C1 segment of cervical spinal cord (tissue), 14 donors: ENCODE measurements around the gene NBPF3.

ENCODE experiments used
- DNase-seq, 14 donors: peaks; one replicate each; lab custom pipeline; 2025; lab: John Stamatoyannopoulos, UW

The NBPF3 gene

DNA sequence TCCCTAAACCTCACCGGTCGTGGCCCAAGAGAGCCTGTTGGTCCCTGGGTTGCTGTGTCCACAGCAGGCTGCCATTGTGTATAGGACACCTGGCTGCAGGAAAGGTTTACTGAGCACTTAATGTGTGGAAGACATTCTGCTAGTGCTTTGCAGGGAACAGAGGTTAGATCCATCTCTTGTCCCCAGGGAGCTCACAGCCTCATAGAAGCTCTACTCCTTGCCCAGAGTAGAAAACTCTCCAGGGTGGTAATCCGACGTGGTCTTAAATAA is 52.4 kb downstream of the NBPF3 start:
- no peak for DNase-seq

DNA sequence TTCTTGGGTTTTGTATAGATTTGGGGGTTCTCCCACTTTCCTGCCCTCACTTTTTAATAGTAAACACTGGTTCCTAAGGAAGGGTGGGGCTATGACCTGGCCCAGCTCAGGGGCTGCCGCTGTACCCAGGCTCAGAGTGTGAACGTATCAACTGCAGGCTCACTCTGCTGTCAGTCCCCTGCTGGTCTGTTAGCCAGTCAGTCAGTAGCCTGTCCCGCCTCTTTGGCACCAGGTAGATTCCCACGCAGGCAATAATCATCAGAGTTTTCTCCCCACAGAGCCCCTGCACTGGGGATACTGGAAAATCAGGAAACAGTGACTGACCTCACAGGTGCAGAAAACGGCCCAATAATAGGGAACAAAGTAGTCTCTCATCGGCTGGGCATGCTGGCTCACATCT is 54.3 kb downstream of the NBPF3 start:
- no peak for DNase-seq

DNA sequence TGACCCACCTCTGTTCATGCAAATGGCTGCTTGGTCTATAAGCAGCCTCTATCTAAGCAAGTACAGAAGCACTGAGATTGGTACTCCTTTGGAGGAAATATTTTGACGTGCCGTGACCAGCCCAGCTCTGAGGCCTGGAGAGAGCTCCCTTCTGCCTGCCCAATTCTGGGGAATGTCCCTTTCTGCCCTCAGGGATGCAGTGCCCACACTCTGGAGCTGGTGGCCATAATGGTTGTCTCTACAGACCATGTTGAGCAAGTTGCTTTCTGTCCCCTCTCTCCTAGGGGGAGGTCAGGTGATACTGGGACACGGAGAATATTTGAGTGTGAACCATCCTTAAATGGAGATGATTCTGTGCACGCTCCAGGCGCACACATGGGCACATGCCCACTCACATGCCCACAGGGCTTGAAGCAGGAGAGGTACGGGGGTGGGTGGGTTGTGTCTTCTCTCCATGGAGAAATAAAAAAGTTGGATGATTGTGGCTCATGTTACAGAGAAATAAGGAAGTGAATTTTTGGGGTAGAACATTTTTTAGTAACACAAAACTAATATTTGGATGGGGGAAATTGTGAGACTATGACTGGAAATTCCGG is 55.4 kb downstream of the NBPF3 start:
- DNase-seq, result no peak

DNA sequence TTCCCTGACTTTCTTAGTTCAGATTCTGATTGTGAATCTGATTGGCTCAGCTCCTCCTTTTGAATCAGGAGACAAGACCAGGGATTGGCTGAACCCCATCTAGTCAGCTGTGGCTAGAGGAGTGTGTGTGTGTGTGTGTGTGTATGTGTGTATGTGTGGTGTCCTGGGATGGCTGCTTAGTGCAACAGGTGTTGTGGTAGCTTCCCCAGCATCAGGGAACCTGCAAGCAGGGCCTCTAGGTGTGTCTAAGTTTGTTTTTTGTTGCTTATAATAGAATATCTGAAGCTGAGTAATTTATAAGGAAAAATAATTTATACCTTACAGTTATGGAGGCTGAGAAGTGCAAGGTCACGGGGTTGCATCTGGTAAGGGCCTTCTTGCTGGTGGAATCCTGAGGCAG is 56.1 kb downstream of the NBPF3 start:
- DNase-seq, result no peak

DNA sequence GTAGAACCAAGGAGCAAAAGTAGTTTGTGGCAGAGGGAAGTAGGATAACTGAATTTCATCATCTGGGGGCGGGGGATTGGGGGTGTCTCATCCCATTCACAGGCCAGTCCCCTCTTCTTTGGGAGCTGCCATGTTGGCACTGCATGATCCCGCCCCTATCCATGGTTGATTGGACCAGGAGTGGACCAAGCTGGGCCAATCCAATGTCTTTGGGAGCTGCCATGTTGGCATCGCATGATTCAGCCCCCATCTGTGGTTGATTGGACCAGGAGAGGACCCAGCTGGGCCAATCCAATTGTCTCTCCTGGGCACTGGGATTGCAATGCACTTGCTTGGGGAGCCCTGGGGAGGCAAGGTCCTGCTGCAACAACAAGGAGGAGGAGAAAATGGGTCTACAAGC is 56.9 kb downstream of the NBPF3 start:
- DNase-seq, result no peak

DNA sequence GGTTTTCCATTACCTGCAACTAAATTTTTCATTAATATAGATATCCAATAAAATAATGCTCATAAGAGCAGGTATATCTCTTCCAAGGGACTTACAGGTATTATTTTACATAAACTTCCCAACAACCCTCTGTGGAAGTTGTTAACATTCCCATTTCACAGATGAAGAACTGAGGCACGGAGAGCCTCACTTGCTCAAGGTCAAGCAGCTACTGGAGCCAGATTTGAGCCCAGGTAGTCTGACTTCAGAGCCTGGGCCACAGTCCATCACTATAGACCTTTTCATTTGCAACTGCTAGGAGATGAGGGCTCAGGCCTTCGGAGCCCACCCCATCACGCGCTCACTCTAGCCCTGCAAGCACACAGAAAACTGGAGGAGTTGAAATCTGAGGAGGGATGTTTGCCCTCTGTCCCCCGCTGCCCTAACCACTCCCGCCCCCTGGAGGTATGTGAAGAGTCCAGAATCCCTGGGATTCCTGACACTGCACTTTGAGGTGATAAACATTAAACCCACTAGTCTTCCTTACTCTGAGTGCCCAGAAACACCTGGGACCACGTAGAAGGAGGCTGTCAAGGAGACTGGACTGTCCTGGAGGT is 57.6 kb downstream of the NBPF3 start:
- DNase-seq, result no peak

DNA sequence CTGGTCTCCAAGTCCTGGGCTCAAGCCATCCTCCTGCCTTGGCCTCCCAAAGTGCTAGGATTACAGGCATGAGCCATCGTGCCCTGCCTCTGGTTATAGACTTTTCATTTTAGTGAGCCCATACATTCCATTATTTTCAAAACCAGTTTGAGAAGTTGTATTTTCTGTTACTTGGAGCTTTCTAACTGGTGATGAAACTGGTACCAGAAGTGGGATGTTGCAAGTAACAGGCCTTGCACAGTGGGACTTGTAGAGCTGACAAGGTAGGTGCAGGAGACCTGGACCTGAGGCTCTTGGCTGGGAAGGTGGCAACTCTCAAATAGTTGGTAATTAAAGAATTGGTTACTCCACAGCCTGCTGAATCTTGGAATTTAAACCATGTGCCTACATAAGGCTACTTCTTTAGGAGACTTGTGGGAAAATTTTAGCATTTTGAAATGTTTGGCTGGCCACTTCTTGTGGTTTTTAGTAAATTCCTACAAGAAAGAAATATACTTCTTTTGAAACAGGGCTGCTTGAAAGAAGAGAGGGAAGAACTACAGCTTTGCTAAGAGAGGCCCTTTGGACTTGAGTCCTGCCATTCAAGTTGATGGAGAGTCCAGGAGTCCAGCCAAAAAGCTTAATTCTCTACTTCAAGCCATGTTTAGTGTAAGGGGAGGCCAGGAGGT is 59.5 kb downstream of the NBPF3 start:
- no peak for DNase-seq

DNA sequence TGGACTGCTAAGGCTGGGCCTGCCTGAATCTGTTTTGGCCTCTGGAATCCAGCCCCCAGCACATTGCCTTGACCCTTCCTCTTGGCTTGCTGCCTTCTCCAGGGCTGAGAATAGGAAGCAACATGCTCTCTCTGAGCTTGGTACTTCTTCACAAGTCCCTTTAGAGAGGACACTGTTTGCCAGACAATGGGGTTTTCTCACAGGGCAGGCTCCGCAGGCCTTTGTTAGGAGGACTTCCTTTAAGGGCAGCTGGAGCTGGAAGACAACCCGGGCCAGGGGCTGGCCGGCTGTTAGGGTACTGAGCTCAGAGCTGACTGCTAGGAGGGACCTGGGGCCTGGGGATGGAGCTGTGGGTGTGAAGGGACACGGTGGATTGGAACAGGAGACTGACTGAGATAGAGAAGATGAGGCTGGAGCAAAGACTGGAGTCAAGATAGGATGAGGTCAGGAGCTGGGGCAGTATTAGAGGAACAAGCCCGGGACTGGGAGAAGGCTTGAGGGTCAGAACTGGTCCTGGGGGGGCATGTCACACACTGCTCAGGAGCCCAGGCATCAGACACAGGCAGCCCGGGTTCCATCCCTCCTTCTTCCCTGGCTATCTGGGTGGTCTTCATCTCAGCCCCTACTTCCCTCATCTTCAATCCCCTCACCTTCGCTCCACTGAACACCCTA is 63.9 kb downstream of the NBPF3 start:
- peak in 4 of 14 donors; percentile 3 to 39 (median 22) for DNase-seq

DNA sequence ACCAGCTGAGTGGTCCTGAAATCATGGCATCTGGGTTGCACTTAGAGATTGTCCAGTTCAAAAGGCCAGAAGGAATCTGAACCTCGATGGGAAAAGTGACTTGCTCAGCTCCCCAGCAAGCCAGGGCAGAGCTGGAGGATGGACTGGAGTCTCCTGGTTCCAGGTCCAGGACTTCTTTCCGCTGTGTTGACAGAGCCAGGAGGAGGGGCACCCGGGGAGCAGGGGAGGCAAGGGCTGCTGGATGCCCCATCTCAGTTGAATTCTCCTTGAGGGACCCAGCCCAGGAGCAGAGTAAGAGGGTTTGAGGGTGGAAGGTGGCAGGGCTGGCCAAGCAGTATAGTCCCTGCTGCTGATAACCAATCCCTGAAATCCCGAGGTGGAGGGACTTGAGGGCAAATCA is 66.9 kb downstream of the NBPF3 start:
- no peak for DNase-seq

DNA sequence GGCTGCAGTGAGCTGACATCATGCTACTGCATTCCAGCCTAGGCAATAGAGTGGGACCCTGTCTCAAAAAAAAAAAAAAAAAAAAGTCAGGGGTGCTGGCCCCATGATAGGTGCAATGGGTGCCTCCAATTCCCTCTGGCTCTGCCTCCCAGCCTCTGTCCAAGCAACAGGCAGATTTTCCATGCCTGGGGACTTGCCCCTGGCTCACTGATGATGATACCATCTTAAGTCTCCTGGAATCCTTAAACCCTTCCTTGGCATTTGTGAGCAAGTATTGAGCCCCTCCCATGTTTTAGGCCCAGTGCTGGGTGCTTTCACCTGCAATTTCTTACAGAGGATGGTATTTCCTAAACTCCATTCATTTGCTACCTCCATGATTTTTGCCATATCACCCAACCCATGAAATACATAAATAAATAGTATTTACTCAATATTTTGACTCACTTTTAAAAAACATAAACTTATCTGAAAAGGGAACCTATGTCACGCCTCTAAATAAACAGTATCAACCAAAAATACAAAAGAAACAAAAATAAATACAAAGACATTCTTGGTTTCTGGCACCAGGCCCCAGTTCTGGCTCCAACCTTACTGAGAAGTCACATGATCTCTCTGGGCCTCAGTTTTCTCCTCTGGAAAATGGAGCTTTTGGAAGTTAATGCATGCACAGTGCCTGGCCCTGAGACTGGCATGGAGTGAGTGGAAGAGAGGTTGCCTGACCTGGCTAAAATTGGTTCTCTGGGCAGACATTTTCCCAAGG is 67.8 kb downstream of the NBPF3 start:
- DNase-seq, result no peak

DNA sequence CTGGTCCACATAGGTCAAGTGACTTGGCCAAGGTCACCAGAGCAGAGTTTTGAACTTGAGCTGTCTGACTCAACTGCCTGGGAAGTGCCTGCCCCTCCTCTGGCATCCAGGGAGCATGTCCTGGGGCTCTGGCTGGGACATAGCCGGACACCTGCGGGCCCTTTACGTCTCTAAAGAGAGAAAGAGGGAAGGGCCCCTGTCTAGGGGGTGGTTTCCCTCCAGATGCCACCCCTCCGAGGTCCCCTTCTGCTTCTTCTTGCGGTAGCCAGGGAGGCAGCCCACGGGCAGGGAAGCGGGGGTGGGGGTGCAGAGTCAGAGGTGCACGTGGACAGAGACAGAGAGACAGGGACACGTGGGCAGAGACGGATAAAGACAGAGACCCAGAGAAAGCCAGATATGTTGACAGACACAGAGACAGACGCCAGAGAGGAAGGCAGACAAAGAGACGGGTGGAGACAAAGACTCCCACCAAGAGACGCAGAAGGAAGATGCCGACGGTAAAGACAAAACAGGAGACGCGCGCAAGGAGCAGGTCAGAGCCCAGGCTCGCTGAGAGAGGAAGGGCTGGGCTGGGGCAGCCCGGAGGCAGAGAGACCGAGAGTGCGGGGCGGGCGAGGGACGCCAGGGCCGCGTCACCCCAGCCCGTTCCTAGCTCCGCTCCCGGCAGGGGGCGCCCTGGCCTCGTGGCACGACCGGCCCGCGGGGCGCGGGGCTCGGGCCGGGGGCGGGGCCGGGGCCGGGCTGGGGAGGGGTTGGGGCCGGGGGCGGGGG is 68.8 kb downstream of the NBPF3 start:
- peak in 7 of 14 donors; percentile 4 to 57 (median 9) for DNase-seq

DNA sequence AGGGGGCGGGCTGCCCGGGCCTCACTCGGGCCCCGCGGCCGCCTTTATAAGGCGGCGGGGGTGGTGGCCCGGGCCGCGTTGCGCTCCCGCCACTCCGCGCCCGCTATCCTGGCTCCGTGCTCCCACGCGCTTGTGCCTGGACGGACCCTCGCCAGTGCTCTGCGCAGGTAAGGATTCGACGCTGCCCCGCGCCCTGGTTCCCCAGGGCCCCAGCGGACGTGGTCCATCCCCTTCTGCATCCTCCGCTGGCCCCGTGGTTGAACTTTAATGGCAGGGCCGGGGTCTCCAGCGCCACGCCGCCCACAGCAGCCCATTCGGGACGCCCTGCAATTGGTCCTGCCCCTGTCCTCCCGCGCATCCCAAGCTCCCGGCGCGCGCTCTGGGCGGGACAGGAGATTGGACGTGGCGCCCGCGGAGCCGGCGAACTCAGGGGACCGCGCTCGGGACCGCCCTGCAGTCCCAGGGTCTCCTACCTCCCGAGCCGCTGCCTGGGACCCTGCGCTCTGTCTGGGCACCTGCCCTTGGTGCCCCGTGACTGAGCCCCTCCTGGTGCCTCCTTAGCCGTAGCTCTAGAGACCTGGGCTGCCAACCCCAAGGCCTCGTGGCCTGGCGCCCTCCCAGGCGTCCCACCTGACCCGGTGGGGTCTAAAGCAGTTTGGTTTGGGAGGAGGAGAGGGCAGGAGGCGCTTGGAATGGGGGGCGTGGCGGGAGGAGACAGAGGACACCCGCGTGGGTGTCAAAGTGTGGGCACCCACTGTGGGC is 69.6 kb downstream of the NBPF3 start, which contains the start of gene ALPL:
TSS of gene ALPL (plus strand) at position 73 of the 762 bp plus-strand sequence. CDS start 44,659 bp downstream, outside the sequence.
- no peak for DNase-seq

DNA sequence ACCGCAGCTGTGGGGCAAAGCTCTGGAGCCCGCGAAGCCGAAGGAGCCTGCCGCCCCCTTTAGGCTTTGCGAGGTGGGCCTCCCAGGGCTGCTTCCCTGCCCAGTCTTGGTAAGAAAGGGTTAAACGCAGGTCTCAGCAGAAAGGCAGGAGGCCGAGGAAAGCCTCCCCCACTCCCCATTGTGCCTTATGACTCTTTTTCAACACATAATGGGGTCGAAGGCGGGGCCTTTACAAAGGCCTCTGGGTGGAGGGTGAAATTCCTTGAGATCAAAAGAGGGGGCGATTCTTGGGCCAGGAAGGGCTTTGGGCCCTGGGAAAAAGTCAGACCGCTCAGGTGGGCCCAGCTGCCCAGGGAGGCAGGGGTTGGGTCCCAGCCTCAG is 70.2 kb downstream of the NBPF3 start:
- no peak for DNase-seq

DNA sequence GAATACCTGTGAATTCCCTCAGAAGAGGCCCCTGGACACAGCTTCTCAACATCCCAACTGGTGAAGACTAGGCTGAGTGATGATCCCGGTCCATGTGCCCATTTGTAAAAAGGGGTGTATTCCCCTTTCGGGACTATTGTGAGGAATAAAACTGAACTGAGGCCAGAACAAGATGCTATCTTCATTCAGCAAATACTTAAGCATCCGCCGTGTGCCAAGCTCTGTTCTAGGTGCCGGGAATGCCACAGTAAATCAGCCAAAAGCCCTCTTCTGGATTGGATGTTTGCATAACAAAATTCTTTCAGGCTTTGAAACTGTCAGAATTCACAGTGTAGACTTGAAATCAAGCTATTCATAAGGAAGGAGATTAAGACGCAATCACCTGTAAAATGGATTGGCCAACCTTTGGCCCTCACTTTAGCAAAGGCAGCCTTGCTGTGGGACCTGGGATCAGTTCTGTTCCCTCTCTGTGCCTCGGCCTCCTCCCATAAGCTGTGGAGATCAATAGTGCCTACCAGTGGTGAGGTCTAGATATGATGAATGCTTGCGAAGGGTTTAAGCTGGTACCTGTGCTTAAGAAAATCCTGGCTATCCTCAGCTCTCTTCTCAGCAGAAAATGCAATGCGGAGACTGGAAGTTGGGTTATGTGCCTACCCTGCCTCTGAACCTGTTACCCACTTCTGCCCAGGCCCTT is 71.1 kb downstream of the NBPF3 start:
- no peak for DNase-seq

DNA sequence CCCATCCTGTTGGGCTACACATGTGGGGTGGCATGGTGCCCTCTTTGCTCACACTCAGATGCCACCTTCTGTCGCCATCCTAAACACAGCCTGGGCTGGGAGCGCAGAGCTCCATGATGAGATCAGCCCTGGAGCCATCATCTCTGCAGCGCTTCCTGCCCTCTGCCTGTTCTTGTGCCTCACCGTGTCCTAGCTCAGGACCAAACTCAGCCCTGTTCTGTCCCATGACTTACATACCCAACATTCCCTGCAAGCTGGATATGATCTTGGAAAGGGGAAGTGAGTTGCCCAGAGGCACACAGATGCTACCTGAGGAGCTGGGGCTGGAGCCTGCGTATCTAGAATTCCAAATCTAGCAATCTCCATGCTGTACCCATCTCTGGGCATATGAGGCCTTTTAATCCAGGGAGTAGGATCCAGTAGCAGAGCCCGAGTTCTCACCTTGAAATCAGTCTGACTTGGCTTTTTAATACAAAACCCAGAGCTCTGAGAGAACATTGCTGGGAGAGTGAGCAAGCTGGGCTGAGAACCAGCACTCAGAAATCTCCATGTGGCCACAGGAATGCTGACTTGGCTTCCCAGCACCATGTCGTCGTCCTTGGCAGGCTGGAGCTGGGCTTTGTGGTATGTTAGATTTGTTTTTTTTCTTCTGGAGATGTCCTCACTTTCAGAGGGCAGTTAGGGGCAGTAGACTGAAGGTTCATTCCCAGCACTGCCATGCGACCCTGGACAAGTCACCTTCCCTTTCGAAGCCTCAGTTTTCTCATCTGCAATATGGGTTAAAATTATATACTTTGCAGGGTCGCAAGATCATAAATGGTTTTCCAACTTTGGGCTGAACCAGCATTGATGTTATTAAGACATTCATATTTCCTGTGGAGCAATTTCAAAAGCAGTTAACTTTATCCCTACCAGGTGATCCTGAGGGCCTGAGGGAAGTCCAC is 71.9 kb downstream of the NBPF3 start:
- DNase-seq, result peak in 4 of 14 donors; percentile 18 to 67 (median 32)

DNA sequence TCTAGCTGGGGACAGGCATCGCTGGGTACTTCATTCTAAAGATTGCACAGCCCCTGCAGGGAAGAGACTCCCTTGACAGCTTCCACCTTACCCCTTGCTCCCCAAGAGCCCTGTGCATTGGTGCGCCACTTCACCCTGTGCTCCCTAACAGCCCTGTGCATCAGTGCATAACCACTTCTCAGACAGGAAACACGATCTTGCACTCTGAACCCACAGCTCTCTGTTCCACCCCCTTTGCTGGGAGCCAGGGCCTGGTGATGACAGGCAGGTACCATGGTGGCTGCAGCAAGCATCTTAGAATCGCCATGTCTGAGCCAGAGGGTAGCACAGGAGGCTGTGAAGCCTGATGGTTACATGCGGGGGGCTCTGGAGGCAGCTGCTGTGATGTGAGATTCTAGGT is 74.3 kb downstream of the NBPF3 start:
- no peak for DNase-seq

DNA sequence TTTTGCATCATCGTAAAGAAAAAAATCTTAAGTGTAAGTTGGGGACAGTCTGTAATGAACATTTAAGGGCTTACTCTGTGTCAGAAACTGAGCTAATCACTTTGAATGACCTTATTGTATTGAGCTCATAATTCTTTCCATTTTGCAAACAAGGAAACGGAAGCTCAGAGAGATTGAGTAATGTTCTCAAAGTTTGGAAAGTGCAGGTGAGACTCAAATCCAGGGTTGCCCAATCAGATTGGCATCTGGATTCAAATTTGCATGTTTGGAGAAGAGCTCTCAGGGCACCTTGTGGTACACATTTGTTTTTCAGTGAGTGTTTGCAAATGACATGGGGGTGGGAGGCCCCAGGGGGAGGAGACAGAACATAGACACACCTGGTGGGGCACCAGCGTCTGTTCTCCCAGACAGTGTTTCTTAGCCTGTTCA is 77.2 kb downstream of the NBPF3 start:
- DNase-seq, result no peak

DNA sequence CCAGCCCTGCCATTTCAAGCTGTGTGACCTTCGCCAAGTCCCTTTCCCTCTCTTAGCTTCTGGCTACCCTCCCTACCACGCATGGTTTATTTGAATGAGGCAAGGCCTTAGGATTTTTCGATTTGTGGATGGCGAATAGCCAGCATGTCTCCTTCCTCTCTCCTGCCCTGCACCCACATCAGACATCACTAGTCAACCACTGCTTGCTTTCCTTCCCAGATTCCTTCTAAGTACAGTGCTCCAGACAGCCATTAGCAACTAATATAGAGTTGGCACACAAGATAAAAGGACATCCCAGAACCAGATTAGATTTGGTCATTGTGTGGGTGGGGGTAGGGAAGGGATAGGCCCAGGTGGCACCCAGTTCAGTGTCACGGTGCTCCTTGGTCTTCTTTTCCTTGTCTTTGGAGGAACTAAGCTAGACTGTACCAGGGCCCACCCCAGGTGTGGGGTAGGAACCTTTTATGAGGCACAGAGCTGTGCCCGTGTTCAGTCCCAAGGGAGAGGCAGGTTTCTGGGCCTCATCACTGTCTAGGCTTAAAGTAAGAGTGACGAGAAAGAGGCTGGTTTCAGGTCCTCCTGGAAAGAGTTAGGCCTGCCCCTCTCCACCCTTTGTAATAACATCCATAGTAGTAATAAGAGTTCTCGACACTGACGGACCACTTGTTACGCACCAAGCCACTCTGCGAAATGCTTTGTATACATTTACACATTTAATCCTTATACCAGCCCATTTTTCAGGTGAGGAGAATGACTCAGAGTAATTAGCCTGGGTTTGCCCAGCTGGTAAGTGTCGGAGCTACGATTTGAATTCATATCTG is 77.9 kb downstream of the NBPF3 start:
- no peak for DNase-seq
